HG03108 (cell line): Measurements from ENCODE around the gene PTPRG.
"Not testable (repeated sequence)": the region's sequence is repeated elsewhere in the genome, so short reads cannot be mapped to it uniquely, and the experiment has no call there.

Experiments used
- ATAC-seq: cut with Tn5 transposase; IDR thresholded peaks from one replicate; pipeline ENCODE4 v1.9.1; 2021; ENCODE audit warnings: moderate library complexity; ENCODE audit not compliant: unreplicated experiment

The PTPRG gene

GRCh38 chr3:61681636-61682035, 120.3 kb downstream of the PTPRG start:
- ATAC-seq = no peak

GRCh38 chr3:61682671-61683548, 121.5 kb downstream of the PTPRG start:
- ATAC-seq = no peak

- no peak for ATAC-seq
Measured at GRCh38 chr3:61683549-61684236, 122.3 kb downstream of the PTPRG start.

GRCh38 chr3:61684386-61684785, 123.0 kb downstream of the PTPRG start:
- ATAC-seq = no peak

DNA sequence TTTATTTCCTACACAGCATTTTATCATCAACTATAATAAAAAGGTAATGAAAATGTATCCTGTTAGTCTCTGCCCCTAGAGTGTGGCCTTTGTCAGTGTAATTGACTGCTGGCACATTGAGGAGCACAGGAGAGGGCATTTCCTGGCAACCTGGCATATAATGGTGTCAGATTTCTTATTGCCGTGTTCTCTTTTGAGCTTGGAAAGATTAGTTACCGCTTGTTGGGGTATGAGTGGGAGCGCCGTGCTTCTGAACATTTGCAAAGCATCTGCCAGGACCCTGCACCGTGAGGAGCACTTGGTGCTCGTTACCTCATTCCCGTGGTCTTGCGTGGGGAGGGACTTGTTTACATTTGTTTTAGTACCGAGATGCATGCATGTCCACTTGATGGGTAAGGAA, 124.4 kb downstream of the PTPRG start:
- ATAC-seq = no peak

- ATAC-seq = no peak
Measured at GRCh38 chr3:61686228-61686648, 124.9 kb downstream of the PTPRG start.

DNA sequence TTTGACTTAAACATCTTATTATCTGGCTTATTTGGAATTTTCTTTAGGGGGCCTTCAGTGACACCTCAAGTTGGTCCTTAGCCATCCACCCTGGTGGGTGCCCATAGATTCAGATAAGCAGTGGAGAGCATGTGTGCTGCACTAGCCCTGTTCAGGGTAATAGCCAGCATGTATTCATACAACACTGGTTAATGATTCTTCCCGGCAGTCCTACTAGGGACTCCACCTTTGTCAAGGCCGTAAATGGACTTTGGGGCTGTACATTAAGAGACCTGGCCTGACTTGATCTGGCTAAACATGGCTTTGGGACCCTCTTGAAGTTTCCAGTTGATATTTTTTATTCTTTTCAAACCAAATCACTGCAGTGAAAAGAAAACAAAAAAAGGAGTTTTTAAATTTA, 125.8 kb downstream of the PTPRG start:
- no peak for ATAC-seq

GRCh38 chr3:61687663-61688306, 126.4 kb downstream of the PTPRG start:
- ATAC-seq = no peak

GRCh38 chr3:61688307-61688984, 127.1 kb downstream of the PTPRG start:
- no peak for ATAC-seq

GRCh38 chr3:61690016-61690415, 128.6 kb downstream of the PTPRG start:
- ATAC-seq = no peak

GRCh38 chr3:61691466-61691865, 130.1 kb downstream of the PTPRG start:
- no peak for ATAC-seq

GRCh38 chr3:61697301-61697700, 135.9 kb downstream of the PTPRG start:
- no peak for ATAC-seq

DNA sequence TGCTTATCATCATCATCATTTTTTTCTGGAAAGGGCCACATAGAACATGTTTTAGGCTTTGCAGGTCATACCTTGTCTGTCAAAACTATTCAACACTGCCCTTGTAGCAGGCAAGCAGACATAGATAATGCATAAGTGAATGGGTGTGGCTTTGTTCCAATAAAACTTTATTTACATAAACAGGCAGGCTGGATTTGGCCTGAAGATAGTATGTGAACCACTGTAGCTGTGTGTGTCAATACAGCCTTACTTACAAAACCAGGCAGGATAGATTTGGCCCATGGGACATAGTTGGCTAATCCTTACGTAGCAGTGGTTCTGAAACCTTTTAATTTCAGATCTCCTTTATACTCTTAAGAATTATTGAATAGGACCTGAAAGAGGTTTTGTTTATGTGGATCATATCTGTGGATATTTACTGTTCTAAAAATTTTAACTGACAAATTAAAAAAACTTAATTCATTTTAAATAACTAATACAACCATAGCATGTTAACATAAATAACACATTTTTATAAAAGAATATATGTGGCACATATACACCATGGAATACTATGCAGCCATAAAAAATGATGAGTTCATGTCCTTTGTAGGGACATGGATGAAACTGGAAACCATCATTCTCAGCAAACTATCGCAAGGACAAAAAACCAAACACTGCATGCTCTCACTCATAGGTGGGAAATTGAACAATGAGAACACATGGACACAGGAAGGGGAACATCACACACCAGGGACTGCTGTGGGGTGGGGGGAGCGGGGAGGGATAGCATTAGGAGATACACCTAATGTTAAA, 137.1 kb downstream of the PTPRG start:
- not testable (repeated sequence) for ATAC-seq

DNA sequence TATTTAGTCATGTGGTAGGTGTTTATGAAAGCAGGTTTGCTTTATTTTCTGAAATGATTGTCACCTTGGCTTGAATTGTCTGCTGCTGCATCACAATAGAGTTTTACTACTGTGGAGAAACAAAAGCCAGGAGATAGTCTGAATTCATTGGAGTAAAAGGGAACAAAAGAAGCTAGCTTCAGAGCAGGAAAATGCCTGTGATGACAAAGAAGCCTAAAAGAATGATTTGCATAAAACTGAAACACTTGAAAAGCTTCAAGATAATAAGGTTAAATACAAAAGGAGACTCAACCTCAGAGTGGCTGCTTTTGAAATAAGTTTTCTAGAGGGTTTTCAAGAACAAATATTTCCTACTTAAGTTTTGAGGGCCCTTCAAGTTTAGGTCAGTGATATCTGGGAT, 138.3 kb downstream of the PTPRG start:
- ATAC-seq = no peak

- no peak for ATAC-seq
Measured at GRCh38 chr3:61701011-61701410, 139.6 kb downstream of the PTPRG start.

GRCh38 chr3:61702453-61702852, 141.1 kb downstream of the PTPRG start:
- no peak for ATAC-seq

DNA sequence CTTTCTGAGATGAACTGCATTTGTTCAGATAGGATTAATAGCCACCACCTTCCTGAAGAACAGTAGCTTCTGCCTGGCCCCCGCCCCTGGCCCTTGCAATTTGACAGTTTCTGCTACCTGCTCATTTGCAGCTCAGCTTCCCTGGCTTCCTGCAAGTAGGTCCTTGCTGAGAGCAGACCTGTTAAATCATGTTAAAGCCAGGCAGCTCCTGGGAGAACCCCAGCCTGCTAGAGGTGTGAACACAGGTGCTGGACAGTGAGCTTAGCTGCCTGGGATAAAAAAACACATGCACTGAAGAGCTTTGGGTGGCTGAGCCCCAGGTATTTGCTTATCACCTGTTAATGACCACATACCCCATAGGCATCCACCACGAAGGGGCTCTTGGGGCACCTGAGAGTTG, 143.4 kb downstream of the PTPRG start:
- ATAC-seq = no peak

DNA sequence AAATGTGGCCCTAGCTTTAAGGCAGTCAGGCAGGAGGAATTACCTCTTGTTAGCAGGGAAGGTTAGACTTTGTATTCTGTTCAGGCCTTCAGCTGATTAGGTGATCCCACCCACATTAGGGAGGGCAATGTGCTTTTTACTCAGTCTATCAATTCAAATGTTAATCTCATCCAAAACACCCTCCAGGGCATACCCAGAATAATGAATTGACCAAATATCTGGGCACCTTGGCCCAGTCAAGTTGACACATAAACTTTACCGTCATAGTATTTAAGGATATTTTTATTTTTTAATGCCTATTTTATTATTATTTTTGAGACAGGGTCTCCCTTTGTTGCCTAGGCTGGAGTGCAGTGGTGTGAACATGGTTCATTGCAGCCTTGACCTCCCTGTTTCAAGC, 146.1 kb downstream of the PTPRG start:
- no peak for ATAC-seq

GRCh38 chr3:61710920-61711319, 149.5 kb downstream of the PTPRG start:
- not testable (repeated sequence) for ATAC-seq

GRCh38 chr3:61714225-61714624, 152.9 kb downstream of the PTPRG start:
- no peak for ATAC-seq
